PC-3 (cell line): ENCODE data around the gene DCBLD1. TPM values are rescaled to one million over a fixed set of nuclear protein-coding genes. Genes with fewer than 3 reads are reported as not detected.

Source experiments
- ATAC-seq: fragments of 200-7000 bp; cut with Tn5 transposase; 2 replicates; pipeline ENCODE4 v1.9.1; 2020; ENCODE audit warnings: mild to moderate bottlenecking, moderate library complexity
- BruUV-seq: library from RNA; stranded (reverse); fragments of 400-500 nt; replicated peaks from 2 replicates; lab custom pipeline; 2021; lab: Mats Ljungman, UMichigan
- CTCF ChIA-PET: fragments of 300-600 bp; sonication (Branson Sonifier 250); formaldehyde crosslinking; loops from one replicate; lab custom pipeline; 2022; ENCODE audit warnings: antibody characterized with exemption; lab: Charles Lee
- POLR2A ChIA-PET: fragments of 300-600 bp; sonication (Branson Sonifier 250); formaldehyde crosslinking; loops from one replicate; lab custom pipeline; 2022; ENCODE audit warnings: antibody characterized with exemption; ENCODE audit not compliant: unreplicated experiment; lab: Charles Lee
- DNase-seq: peaks from one replicate; pipeline ENCODE4 v3.0.0-alpha.2; 2015
- H2AFZ ChIP-seq: fragments of 300-600 bp; sonication (generic); 2 replicates; pipeline ENCODE4 v1.6.0; 2016; ENCODE audit warnings: antibody characterized with exemption, low read length
- H3F3A ChIP-seq: fragments of 300-600 bp; sonication (generic); one replicate; pipeline ENCODE4 v1.6.0; 2017; ENCODE audit warnings: antibody characterized with exemption, low read length, control low read depth, mild to moderate bottlenecking; ENCODE audit not compliant: unreplicated experiment
- H3K27ac ChIP-seq: fragments of 300-600 bp; sonication (generic); 2 replicates; pipeline ENCODE4 v1.5.1; 2016; ENCODE audit warnings: mild to moderate bottlenecking, low read length
- H3K27me3 ChIP-seq: fragments of 300-600 bp; sonication (generic); 2 replicates; pipeline ENCODE4 v1.6.1; 2016; ENCODE audit warnings: low read length, mixed read lengths
- H3K36me3 ChIP-seq: fragments of 300-600 bp; sonication (generic); 2 replicates; pipeline ENCODE4 v1.6.1; 2016; ENCODE audit warnings: low read depth, mixed run types, low read length, mixed read lengths
- H3K4me1 ChIP-seq: fragments of 300-600 bp; sonication (generic); 2 replicates; pipeline ENCODE4 v1.5.1; 2016; ENCODE audit warnings: low read length; ENCODE audit not compliant: insufficient read depth
- H3K4me2 ChIP-seq: fragments of 300-600 bp; sonication (generic); 2 replicates; pipeline ENCODE4 v1.6.0; 2016; ENCODE audit warnings: low read length
- H3K4me3 ChIP-seq: fragments of 300-600 bp; sonication (generic); 2 replicates; pipeline ENCODE4 v1.5.1; 2016; ENCODE audit warnings: mild to moderate bottlenecking, low read length, mixed read lengths
- H3K79me2 ChIP-seq: fragments of 300-600 bp; sonication (generic); 2 replicates; pipeline ENCODE4 v1.6.1; 2017; ENCODE audit warnings: low read length, mixed read lengths
- H3K9ac ChIP-seq: fragments of 300-600 bp; sonication (generic); 2 replicates; pipeline ENCODE4 v1.6.0; 2016; ENCODE audit warnings: mild to moderate bottlenecking, low read length
- H3K9me2 ChIP-seq: fragments of 300-600 bp; sonication (generic); replicated peaks from 2 replicates; pipeline ENCODE4 v1.6.1; 2016; ENCODE audit warnings: mixed run types, low read length, mixed read lengths
- H3K9me3 ChIP-seq: fragments of 300-600 bp; sonication (generic); 2 replicates; pipeline ENCODE4 v1.6.1; 2016; ENCODE audit warnings: low read length, mixed read lengths
- H4K20me1 ChIP-seq: fragments of 300-600 bp; sonication (generic); 2 replicates; pipeline ENCODE4 v1.6.1; 2016; ENCODE audit warnings: low read length, mixed read lengths
- CTCF ChIP-seq: fragments of 300-600 bp; sonication (generic); conservative IDR thresholded peaks from 2 replicates; pipeline ENCODE4 v1.5.1; 2017; ENCODE audit warnings: antibody characterized with exemption, low read depth, mild to moderate bottlenecking, low read length
- EZH2 ChIP-seq: fragments of 300-600 bp; sonication (generic); IDR thresholded peaks from one replicate; pipeline ENCODE4 v1.6.1; 2017; ENCODE audit warnings: antibody characterized with exemption, mild to moderate bottlenecking, low read length; ENCODE audit not compliant: unreplicated experiment
- EZH2phosphoT487 ChIP-seq: fragments of 300-600 bp; sonication (generic); IDR thresholded peaks from 2 replicates; pipeline ENCODE4 v1.6.1; 2018; ENCODE audit warnings: mild to moderate bottlenecking, antibody characterized with exemption, low read length, borderline replicate concordance
- intact Hi-C: fragments of 100-400 bp; cut with micrococcal nuclease; formaldehyde crosslinking; loops from 2 replicates; pipeline ENCODE4 v1.9.0; 2023
- total RNA-seq: library from RNA; depleted of rRNA; stranded (reverse); fragments of >200 nt; gene quantifications from 2 replicates; pipeline ENCODE4 v1.2.3, GENCODE V29; 2014

The DCBLD1 gene
- total RNA-seq, 1 experiment from 2014 or later: 35.9 TPM

- Histone ChIP-seq H3K4me1 (peaks cover 47% of the 10 kb centered on the region), H3K27ac (no peak overlapping the region)
- POLR2A ChIA-PET: no interaction called here
Observed at GRCh38 chr6:117546674-117547073, 64.2 kb downstream of the DCBLD1 start.

GRCh38 chr6:117547688-117548621 is 65.5 kb downstream of the DCBLD1 start:
- ChIA-PET CTCF (no interaction called here), POLR2A (no interaction called here)
- Histone ChIP-seq H4K20me1 (no peaks in the 10 kb centered on the region), H2AFZ (no peak overlapping the region), H3K27me3 (no peaks in the 10 kb centered on the region), H3K4me1 (peaks cover 47% of the 10 kb centered on the region), H3K9me2 (no peaks in the 10 kb centered on the region), H3K79me2 (no peaks in the 10 kb centered on the region), H3K27ac (0 out of 2 replicates have a peak overlapping the region, but pooled peaks have one; percentile 8), H3K36me3 (no peaks in the 10 kb centered on the region; the same call in none of the 2 replicates), H3K9ac (no peak overlapping the region), H3K9me3 (no peaks in the 10 kb centered on the region), H3K4me2 (peak overlapping the region; percentile 78; the same call in 1 of the 2 replicates), H3F3A (peaks cover 4% of the 10 kb centered on the region), H3K4me3 (no peak overlapping the region)
- no peak; the same call in 1 of the 2 replicates for ATAC-seq
- TF ChIP-seq CTCF (no peak), EZH2phosphoT487 (no peak), EZH2 (no peak)
- DNase-seq: no peak
- intact Hi-C loops: loop anchor here (2.0 to 5.0 kb wide), 3 partner anchors 51 to 161 kb away; partner anchors contain the start of gene DCBLD1
- BruUV-seq: no TSS peak

More at GRCh38 chr6:117546674-117547073, 64.2 kb downstream of the DCBLD1 start:
- Histone ChIP-seq H3K4me3 (no peak overlapping the region), H3K4me2 (no peak overlapping the region), H3K9ac (no peak overlapping the region), H3K9me3 (no peaks in the 10 kb centered on the region), H3K9me2 (no peaks in the 10 kb centered on the region), H4K20me1 (no peaks in the 10 kb centered on the region), H2AFZ (no peak overlapping the region), H3K36me3 (no peaks in the 10 kb centered on the region; the same call in none of the 2 replicates), H3K27me3 (no peaks in the 10 kb centered on the region), H3F3A (peaks cover 4% of the 10 kb centered on the region), H3K79me2 (no peaks in the 10 kb centered on the region)
- DNase-seq (no peak), ATAC-seq (no peak)
- BruUV-seq: no TSS peak
- TF ChIP-seq EZH2 (no peak), CTCF (no peak), EZH2phosphoT487 (no peak)
- CTCF ChIA-PET: no interaction called here
- intact Hi-C loops: loop anchor here (5.0 kb wide), 1 partner anchor 159 kb away; no protein-coding TSS in a partner anchor
